HL-60 (cell line): ENCODE measurements around the gene EDEM2.

Experiments used
- DNase-seq, 2 experiments: peaks; one replicate each; pipeline ENCODE4 v3.0.0-alpha.2; 2010 to 2020; ENCODE audit warnings: low read depth in 1 of 2, low spot score in 1 of 2
- H3K27ac ChIP-seq: fragments of 250-450 bp; sonication (Bioruptor Pico); replicated peaks from 2 replicates; pipeline ENCODE4 v1.5.1; 2020; ENCODE audit warnings: mild to moderate bottlenecking, moderate library complexity
- H3K27me3 ChIP-seq: fragments of 250-450 bp; sonication (Bioruptor Pico); 2 replicates; pipeline ENCODE4 v1.5.1; 2021; ENCODE audit warnings: mild to moderate bottlenecking, moderate library complexity; ENCODE audit not compliant: insufficient read depth, poor library complexity, severe bottlenecking
- H3K4me3 ChIP-seq: replicated peaks from 2 replicates; pipeline ENCODE4 v1.5.1; 2011; ENCODE audit warnings: mild to moderate bottlenecking, control low read depth, low read length; ENCODE audit not compliant: insufficient read depth
- CTCF ChIP-seq: IDR thresholded peaks from one replicate; pipeline ENCODE4 v1.5.1; 2011; ENCODE audit warnings: low read length, control low read depth, inconsistent platforms; ENCODE audit not compliant: insufficient read depth
- GABPA ChIP-seq: IDR thresholded peaks from 2 replicates; pipeline ENCODE4 v1.6.1; 2012; ENCODE audit warnings: low read depth
- POLR2AphosphoS5 ChIP-seq: IDR thresholded peaks from 2 replicates; pipeline ENCODE4 v1.6.1; 2012; ENCODE audit warnings: low read depth
- REST ChIP-seq: IDR thresholded peaks from 2 replicates; pipeline ENCODE4 v1.6.1; 2012; ENCODE audit warnings: low read depth; ENCODE audit not compliant: insufficient replicate concordance
- SPI1 ChIP-seq: IDR thresholded peaks from 2 replicates; pipeline ENCODE4 v1.6.1; 2012; ENCODE audit warnings: low read depth, mild to moderate bottlenecking, borderline replicate concordance

The EDEM2 gene

GRCh38 chr20:35135867-35136586 is 11.1 kb downstream of the EDEM2 start:
- DNase-seq: peak in 1 of 2 experiments; percentile 49
- TF ChIP-seq SPI1: no peak
- TF ChIP-seq GABPA: no peak
- no peak for TF ChIP-seq POLR2AphosphoS5
- TF ChIP-seq REST: no peak
- no peak for TF ChIP-seq CTCF
- no peaks in the 10 kb centered on the region for H3K27me3 ChIP-seq
- H3K27ac ChIP-seq: no peak overlapping the region; the same call in 1 of the 2 replicates
- no peak overlapping the region for H3K4me3 ChIP-seq

- no peak overlapping the region for H3K4me3 ChIP-seq
- no peaks in the 10 kb centered on the region for H3K27me3 ChIP-seq
- DNase-seq: no peak
- no peak overlapping the region for H3K27ac ChIP-seq
- no peak for TF ChIP-seq POLR2AphosphoS5
- no peak for TF ChIP-seq SPI1
- TF ChIP-seq REST: no peak
- TF ChIP-seq GABPA: no peak
Measured at GRCh38 chr20:35134880-35135279, 12.3 kb downstream of the EDEM2 start.

GRCh38 chr20:35134472-35134871 is 12.7 kb downstream of the EDEM2 start:
- Histone ChIP-seq H3K4me3 (no peak overlapping the region), H3K27me3 (no peaks in the 10 kb centered on the region), H3K27ac (no peak overlapping the region)
- DNase-seq: no peak
- no peak for TF ChIP-seq REST
- no peak for TF ChIP-seq GABPA
- no peak for TF ChIP-seq CTCF
